B cell (primary cell): ENCODE measurements around the gene MTCL3.
"Not testable (repeated sequence)": the region's sequence is repeated elsewhere in the genome, so short reads cannot be mapped to it uniquely, and the experiment has no call there.

Experiments used
- ATAC-seq: fragments of 200-7000 bp; cut with Tn5 transposase; one replicate; pipeline ENCODE4 v1.10.0; 2021; ENCODE audit warnings: low read depth, mild to moderate bottlenecking, moderate number of reproducible peaks, moderate library complexity
- CTCF ChIA-PET: fragments of 350-600 bp; sonication (Branson Sonifier 250); formaldehyde crosslinking; loops from one replicate; lab custom pipeline; 2021; ENCODE audit warnings: antibody characterized with exemption, inconsistent platforms; lab: Charles Lee
- POLR2A ChIA-PET: fragments of 350-600 bp; sonication (Branson Sonifier 250); formaldehyde crosslinking; loops from one replicate; lab custom pipeline; 2021; ENCODE audit warnings: antibody characterized with exemption; lab: Charles Lee
- DNase-seq: peaks from one replicate; pipeline ENCODE4 v3.0.0; 2013
- H2AFZ ChIP-seq: 2 replicates; pipeline ENCODE4 v1.6.1; 2012; ENCODE audit warnings: mild to moderate bottlenecking, low read depth, low read length; ENCODE audit not compliant: insufficient read depth, poor library complexity, severe bottlenecking
- H3K27ac ChIP-seq, 2 donors: 1 replicate in 1 of 2; 2 replicates in 1 of 2; pipeline ENCODE4 v1.5.1; 2012 to 2013; ENCODE audit warnings: low read length in 2 of 2, mild to moderate bottlenecking in 2 of 2, moderate library complexity in 1 of 2
- H3K27me3 ChIP-seq, 4 experiments: fragments of 200-600 bp in 1 of 4; sonication (generic) in 1 of 4; replicated peaks in 1 of 4; 1 replicate in 2 of 4; 2 replicates in 2 of 4; pipeline versions ENCODE4 v1.6.1 to v1.7.0; 2013 to 2016; ENCODE audit warnings: low read length in 3 of 4, mild to moderate bottlenecking in 2 of 4, mixed read lengths in 1 of 4, moderate library complexity in 1 of 4; ENCODE audit not compliant: insufficient read depth in 4 of 4, control insufficient read depth in 3 of 4; ENCODE audit errors: control extremely low read depth in 1 of 4
- H3K36me3 ChIP-seq, 2 experiments: replicated peaks in 1 of 2; 1 replicate in 1 of 2; 2 replicates in 1 of 2; pipeline versions ENCODE4 v1.6.1 to v1.7.1; 2013; ENCODE audit warnings: low read length in 1 of 2; ENCODE audit not compliant: insufficient read depth in 2 of 2, control insufficient read depth in 1 of 2; ENCODE audit errors: control extremely low read depth in 1 of 2, extremely low read depth in 1 of 2
- H3K4me1 ChIP-seq, 2 donors: fragments of 200-600 bp in 1 of 2; sonication (generic) in 1 of 2; 1 replicate in 1 of 2; 2 replicates in 1 of 2; pipeline versions ENCODE4 v1.5.1 to v1.6.1; 2013 to 2017; ENCODE audit warnings: low read length in 2 of 2; ENCODE audit not compliant: control insufficient read depth in 2 of 2, insufficient read depth in 2 of 2
- H3K4me2 ChIP-seq: replicated peaks from 2 replicates; pipeline ENCODE3; 2012; ENCODE audit warnings: mild to moderate bottlenecking, low read depth, low read length; ENCODE audit not compliant: poor library complexity, severe bottlenecking
- H3K4me3 ChIP-seq, 5 experiments: fragments of 200-600 bp in 1 of 5; sonication (generic) in 1 of 5; 1 replicate in 3 of 5; 2 replicates in 2 of 5; pipeline versions ENCODE4 v1.5.1 to v1.7.0; 2011 to 2016; ENCODE audit warnings: low read length in 4 of 5, mild to moderate bottlenecking in 4 of 5, low read depth in 2 of 5, control low read depth in 1 of 5, moderate library complexity in 1 of 5; ENCODE audit not compliant: insufficient read depth in 1 of 5; ENCODE audit errors: control extremely low read depth in 1 of 5, extremely low read depth in 1 of 5
- H3K79me2 ChIP-seq: fragments of 200-600 bp; sonication (generic); one replicate; pipeline ENCODE4 v1.6.0; 2016; ENCODE audit warnings: low read length; ENCODE audit not compliant: control insufficient read depth, insufficient read depth
- H3K9ac ChIP-seq: fragments of 200-600 bp; sonication (generic); 2 replicates; pipeline ENCODE4 v1.6.1; 2017; ENCODE audit warnings: mild to moderate bottlenecking, low read length, moderate library complexity
- H3K9me3 ChIP-seq, 3 donors: one replicate each; pipeline versions ENCODE4 v1.6.1 to v1.7.1; 2013; ENCODE audit warnings: low read length in 2 of 3; ENCODE audit not compliant: control insufficient read depth in 2 of 3, insufficient read depth in 1 of 3; ENCODE audit errors: control extremely low read depth in 1 of 3
- H4K20me1 ChIP-seq: 2 replicates; pipeline ENCODE4 v1.6.0; 2012; ENCODE audit warnings: mild to moderate bottlenecking, low read length; ENCODE audit not compliant: insufficient read depth, control insufficient read depth, poor library complexity, severe bottlenecking
- H3K27ac Mint-ChIP-seq: one replicate; pipeline ENCODE4 v1.8.0; 2021; ENCODE audit warnings: mixed read lengths
- H3K27me3 Mint-ChIP-seq: one replicate; pipeline ENCODE4 v1.8.0; 2021; ENCODE audit warnings: mixed read lengths
- H3K4me1 Mint-ChIP-seq: one replicate; pipeline ENCODE4 v1.8.0; 2021; ENCODE audit warnings: mixed read lengths
- H3K4me3 Mint-ChIP-seq: one replicate; pipeline ENCODE4 v1.8.0; 2021; ENCODE audit warnings: mixed read lengths
- H3K9me3 Mint-ChIP-seq: one replicate; pipeline ENCODE4 v1.8.0; 2022; ENCODE audit warnings: mixed read lengths; ENCODE audit not compliant: insufficient read depth
- EZH2 ChIP-seq: IDR thresholded peaks from 2 replicates; pipeline ENCODE4 v1.6.1; 2012; ENCODE audit warnings: borderline replicate concordance, low read depth, mild to moderate bottlenecking, moderate library complexity, low read length; ENCODE audit not compliant: insufficient read depth, poor library complexity, severe bottlenecking
- WGBS: methylation state at CpG from one replicate; pipeline ENCODE4 v1.1.5; 2013; ENCODE audit warnings: missing lambda C conversion rate; ENCODE audit not compliant: insufficient coverage; 5-methylcytosine and 5-hydroxymethylcytosine counted together
- intact Hi-C: fragments of 100-400 bp; cut with micrococcal nuclease; formaldehyde crosslinking; loops from one replicate; pipeline ENCODE4 v1.10.0; 2022
- TF ChIP-seq, protein P1 (sequence below): fragments of 200-600 bp; IDR thresholded peaks from one replicate; pipeline ENCODE4 v1.8.0; 2022; ENCODE audit warnings: antibody characterized with exemption, mild to moderate bottlenecking

MTCL3 gene

GRCh38 chr6:127434651-127435050 is 84.5 kb downstream of the MTCL3 start:
- TF ChIP-seq, protein P1, sequence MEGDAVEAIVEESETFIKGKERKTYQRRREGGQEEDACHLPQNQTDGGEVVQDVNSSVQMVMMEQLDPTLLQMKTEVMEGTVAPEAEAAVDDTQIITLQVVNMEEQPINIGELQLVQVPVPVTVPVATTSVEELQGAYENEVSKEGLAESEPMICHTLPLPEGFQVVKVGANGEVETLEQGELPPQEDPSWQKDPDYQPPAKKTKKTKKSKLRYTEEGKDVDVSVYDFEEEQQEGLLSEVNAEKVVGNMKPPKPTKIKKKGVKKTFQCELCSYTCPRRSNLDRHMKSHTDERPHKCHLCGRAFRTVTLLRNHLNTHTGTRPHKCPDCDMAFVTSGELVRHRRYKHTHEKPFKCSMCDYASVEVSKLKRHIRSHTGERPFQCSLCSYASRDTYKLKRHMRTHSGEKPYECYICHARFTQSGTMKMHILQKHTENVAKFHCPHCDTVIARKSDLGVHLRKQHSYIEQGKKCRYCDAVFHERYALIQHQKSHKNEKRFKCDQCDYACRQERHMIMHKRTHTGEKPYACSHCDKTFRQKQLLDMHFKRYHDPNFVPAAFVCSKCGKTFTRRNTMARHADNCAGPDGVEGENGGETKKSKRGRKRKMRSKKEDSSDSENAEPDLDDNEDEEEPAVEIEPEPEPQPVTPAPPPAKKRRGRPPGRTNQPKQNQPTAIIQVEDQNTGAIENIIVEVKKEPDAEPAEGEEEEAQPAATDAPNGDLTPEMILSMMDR, result no peak
- TF ChIP-seq EZH2, result no peak
- no peaks in the 10 kb centered on the region for H3K79me2 ChIP-seq
- no peaks in the 10 kb centered on the region for H4K20me1 ChIP-seq
- H3K27ac ChIP-seq, result no peak overlapping the region
- no peak overlapping the region for H3K4me3 ChIP-seq
- no peaks in the 10 kb centered on the region for H3K9me3 Mint-ChIP-seq
- no peak overlapping the region for H3K4me2 ChIP-seq
- no peaks in the 10 kb centered on the region for H3K27me3 ChIP-seq
- peaks cover 4% of the 10 kb centered on the region for H3K27me3 Mint-ChIP-seq
- H2AFZ ChIP-seq, result no peak overlapping the region
- POLR2A ChIA-PET, result no interaction called here
- CTCF ChIA-PET, result no interaction called here
- no peak overlapping the region for H3K27ac Mint-ChIP-seq
- no peak overlapping the region for H3K4me3 Mint-ChIP-seq
- DNase-seq (no peak), ATAC-seq (no peak)
- H3K4me1 Mint-ChIP-seq, result no peaks in the 10 kb centered on the region
- no peak overlapping the region for H3K9ac ChIP-seq
- H3K9me3 ChIP-seq, result no peaks in the 10 kb centered on the region
- no peaks in the 10 kb centered on the region for H3K4me1 ChIP-seq
- intact Hi-C loops, result no loop called here
- H3K36me3 ChIP-seq, result no peaks in the 10 kb centered on the region

DNA sequence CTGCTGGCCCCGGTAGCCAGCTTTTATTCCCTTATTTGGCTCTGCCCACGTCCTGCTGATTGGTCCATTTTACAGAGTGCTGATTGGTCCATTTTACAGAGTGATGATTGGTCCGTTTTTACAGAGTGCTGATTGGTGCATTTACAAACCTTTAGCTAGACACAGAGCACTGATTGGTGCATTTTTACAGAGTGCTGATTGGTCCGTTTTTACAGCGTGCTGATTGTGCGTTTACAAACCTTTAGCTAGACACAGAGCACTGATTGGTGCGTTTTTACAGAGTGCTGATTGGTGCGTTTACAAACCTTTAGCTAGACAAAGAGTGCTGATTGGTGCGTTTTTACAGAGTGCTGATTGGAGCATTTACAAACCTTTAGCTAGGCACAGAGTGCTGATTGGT is 90.6 kb downstream of the MTCL3 start:
- H3K9me3 ChIP-seq, DNase-seq, H3K9me3 Mint-ChIP-seq, H3K36me3 ChIP-seq, H3K27me3 Mint-ChIP-seq, H4K20me1 ChIP-seq, H3K27me3 ChIP-seq, H3K4me1 ChIP-seq, H3K4me3 Mint-ChIP-seq, ATAC-seq, H3K4me3 ChIP-seq, H3K4me2 ChIP-seq, H3K9ac ChIP-seq, H3K27ac Mint-ChIP-seq, H3K79me2 ChIP-seq, H2AFZ ChIP-seq, intact Hi-C loops, POLR2A ChIA-PET, H3K27ac ChIP-seq: not testable (repeated sequence)
- H3K4me1 Mint-ChIP-seq, result peaks cover 11% of the 10 kb centered on the region
- CTCF ChIA-PET, result interaction anchor here (0.7 kb wide), 1 partner anchor 8 kb away, joined by 3 read pairs; no protein-coding TSS in a partner anchor
- WGBS, result 73% methylated on average over 6 of the region's 9 CpGs
